ENCODE results near the gene TNFRSF9.

TNFRSF9 gene

DNA sequence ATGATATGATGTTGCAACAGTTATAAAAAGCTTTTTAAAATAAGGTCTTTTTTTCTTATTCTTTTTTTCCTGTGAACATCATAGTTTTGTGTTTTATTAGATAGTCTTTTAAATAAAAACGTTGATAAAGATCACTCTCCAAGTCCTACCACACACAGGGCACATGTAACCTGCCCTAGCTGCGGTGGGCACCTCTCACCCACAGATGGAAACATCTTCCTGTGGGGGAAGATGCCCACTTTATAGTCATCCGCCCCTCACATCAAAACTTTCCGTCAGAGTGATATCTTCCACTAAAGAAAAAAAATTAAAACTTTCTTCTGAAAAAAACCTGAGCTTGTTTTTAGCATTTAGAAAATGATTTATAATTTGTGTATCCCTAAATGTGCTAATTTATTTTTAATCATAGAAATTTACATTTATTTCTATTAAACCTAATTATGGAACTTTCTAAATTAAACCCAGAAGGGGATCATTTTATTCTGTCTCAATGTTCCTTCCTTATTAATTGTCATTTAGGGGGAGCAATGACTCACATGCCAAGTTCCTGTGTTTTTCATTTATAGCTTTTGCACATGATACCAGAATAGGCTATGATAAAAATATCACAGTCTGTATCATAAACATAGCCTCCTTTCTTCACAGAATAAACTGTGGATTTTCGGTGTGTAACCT is 24.7 kb downstream of the TNFRSF9 start:
- peak; percentile 46 to 55 for DNase-seq

DNA sequence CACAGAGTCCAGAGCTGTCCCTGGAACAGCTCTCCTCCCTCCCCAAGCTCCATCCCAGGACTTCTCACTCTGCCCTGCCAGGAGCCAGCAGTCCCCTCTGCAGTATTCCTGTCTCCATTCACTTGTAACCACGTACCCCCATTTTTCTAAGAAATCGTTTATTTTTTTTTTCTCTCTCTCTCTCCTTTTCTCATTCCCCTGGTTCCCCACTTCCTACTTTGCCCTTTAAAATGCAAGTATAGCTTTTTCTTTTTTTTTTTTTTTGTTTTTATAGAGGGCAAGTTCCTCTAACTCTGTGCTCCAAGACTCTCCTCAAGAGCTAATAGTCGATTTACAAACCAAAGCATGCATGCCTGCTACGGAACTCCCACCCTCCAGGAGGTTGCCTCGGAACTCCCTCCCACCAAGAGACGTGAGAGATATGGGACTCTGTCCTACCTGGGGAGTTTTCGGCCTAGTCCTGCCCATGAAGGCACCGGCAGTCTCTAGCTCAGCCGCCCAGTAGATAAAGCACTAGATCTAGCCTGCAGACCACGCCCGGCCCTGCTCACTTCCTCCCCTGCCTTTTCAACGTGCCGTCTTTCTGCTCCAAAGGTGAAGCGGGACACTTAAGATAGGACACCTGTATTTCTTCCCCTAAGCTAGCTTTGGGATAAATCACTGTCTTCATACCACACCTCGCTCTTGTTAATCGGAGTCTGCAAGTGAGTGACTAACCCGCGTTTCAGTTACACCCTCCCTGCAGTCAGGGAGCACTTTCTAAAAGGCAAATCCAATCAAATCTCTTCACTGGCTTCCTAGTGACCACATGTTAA is 27.7 kb downstream of the TNFRSF9 start:
- peak; percentile 9 to 27 for DNase-seq

DNA sequence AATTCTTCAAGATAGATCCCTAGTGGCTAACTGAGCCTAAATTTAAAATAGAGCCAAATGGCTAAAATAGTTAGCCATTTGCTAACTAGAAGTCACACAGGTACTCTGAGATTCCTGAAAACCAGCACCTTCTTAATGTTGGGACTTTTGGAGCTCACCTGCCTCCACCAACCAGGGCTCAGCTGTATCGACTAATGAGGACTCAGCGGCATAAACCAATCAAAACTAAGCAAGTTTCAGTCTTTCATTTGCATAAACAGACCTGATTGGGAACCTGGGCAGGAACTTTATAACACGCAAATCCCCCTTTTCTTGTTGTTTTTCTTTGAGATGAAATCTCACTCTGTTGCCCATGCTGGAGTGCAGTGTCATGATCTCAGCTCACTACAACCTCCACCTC is 28.5 kb downstream of the TNFRSF9 start:
- no peak for DNase-seq

DNA sequence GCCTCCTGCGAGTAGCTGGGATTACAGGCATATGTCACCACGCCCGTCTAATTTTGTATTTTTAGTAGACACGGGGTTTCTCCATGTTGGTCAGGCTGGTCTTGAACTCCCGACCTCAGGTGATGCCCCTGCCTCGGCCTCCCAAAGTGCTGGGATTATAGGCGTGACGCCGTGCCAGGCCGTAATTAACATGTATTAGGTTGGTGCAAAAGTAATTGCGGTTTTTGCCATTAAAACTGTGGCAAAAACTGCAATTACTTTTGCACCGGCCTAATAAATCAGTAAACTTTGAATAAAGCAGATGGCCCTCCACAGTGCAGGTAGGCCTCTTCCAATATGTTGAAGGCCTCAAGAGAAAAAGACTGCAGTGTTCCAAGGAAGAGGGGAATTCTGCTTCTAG is 35.4 kb downstream of the TNFRSF9 start:
- DNase-seq, result no peak

DNA sequence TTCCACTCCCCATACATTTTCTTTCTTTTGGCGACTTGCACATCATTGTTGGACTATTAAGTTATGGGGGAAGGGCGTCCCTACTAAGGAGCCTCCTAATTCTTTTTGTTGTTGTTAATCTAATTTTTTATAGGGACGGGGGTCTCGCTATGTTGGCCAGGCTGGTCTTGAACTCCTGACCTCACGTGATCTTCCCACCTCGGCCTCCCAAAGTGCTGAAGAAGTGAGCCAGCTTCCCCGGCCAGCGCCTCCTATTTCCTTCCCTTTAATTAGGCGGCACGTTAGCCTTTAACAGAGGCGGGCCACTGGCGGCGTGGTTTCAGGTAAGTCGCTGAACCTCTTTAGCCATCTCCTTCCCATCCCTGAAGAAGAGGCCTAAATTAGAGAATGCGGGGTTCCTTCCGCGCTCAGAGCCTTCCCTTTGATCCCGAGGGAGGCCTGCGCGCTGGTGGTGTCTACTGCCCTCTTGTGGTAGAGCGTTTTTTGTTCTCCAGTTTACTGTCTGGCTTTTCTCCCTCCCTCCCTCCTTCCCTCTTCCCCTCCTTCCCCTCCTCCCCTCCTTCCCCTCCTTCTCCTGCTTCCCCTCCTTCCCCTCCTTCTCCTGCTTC is 38.1 kb downstream of the TNFRSF9 start:
- peak; percentile 43 to 46 for DNase-seq

DNA sequence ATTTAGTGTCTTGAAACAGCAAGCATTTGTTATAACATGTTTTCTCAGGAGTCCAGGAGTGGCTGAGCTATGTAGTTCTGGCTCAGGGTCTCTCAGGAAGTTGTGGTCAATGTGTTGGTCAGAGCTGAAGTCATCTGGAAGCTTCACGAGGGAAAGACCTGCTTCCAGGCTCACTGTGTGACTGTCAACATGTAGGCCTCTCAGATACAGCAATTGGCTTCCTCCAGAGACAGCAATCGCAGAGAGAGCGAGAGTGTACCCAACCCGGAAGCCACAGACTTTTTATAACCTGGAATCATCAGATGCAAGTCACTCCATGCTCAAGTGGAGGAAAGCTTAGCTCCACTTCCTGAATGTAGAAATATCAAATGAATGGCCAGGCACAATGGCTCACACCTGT is 40.9 kb downstream of the TNFRSF9 start:
- no peak for DNase-seq

DNA sequence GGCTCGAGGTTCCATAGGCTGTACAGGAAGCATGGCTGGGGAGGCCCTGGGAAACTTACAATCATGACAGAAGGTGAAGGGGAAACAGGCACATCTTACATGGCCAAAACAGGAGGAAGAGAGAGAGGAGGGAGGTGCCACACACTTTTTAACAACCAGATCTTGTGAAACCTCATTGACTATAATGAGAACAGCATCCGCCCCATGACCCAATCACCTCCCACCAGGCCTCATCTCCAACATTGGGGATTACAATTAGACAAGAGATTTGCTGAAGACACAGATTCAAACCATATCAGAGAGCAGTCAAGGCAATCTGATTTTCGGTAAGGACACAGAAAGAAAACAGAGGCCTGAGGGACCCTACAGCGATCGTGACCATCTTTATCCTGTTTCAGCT is 41.7 kb downstream of the TNFRSF9 start:
- DNase-seq, result no peak

DNA sequence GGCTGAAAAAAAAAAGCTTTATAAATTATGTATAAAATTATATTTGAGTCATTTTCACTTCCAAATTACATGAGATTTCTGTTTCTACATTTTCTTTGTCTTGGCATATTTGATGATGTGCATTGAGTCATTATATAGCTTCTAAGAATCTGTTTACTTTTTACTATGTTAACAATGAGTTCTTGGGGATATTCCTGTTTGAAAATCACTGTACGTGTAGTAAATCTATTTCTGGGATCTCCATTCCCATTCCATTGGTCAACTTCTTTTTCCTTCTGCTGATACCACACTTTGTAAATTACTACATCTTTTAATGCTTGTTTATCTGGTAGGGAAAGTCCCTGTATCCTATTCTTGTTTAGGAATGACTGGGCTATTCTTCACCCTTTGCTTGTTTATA is 43.6 kb downstream of the TNFRSF9 start:
- DNase-seq, result no peak

DNA sequence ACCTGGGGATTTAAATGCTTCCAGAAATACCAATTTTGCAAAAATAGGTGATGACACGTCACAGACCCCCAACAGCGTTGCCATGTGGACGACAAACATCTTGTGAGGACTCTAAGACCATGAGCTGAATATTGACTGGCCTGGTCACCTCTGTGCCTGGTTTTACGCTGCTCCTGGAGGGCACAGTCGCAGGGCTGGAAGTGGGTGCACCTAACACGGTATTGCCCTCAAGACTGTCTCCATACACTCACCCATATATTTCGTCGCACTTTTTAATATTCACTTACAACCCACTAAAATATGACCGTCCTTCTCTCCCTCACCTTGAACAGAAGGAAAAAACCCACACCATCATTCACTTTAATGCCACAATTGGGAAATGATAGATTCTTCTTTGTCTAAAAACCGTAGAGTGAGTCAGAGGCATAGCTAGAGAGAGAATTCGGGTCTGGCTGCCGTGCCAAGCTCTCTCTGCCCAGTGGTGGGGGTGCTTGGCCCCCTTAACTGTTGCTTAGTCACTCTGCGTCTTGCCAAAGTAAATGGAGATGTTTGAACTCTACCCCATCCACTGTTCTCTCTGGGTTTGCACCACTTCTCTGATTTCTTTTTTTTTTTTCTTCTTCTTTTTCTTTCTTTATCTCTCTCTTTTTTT is 47.0 kb downstream of the TNFRSF9 start:
- DNase-seq, result no peak

DNA sequence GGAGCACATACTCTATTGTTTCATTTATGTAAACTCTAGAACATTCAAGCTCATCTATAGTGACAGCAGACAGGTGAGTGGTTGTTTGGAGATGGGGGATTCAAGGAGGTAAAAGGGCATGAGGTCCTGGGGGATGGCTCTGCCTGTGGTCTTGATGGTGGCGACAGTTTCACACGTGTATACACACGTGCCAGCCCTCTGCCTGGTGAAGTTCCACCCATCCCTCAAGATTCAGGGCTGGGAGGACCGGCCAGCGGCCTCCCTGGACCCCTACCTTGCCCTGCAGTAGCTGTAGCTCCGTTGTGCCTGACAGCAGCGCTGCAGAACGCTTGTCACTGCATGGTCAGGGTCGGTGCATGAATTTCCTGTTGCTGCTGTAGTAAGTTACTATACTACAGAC is 48.8 kb downstream of the TNFRSF9 start:
- no peak for DNase-seq

DNA sequence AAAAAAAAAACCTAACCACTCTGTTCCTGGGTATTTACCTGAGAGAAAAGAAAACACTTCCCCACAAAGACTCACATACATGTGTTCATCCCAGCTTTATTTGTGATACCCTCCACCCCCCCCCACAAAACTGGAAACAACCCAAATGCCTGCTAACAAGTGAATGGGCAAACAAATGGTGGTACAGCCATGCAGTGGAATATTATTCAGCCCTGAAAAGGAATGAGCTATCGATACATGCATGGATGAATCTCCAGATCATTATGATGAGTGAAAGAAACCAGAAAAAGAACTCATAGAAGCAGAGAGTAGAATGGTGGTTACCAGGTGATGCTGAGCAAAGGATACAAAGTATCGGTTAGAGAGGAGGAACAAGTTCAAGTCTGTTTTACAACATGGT is 49.8 kb downstream of the TNFRSF9 start:
- DNase-seq, result no peak

DNA sequence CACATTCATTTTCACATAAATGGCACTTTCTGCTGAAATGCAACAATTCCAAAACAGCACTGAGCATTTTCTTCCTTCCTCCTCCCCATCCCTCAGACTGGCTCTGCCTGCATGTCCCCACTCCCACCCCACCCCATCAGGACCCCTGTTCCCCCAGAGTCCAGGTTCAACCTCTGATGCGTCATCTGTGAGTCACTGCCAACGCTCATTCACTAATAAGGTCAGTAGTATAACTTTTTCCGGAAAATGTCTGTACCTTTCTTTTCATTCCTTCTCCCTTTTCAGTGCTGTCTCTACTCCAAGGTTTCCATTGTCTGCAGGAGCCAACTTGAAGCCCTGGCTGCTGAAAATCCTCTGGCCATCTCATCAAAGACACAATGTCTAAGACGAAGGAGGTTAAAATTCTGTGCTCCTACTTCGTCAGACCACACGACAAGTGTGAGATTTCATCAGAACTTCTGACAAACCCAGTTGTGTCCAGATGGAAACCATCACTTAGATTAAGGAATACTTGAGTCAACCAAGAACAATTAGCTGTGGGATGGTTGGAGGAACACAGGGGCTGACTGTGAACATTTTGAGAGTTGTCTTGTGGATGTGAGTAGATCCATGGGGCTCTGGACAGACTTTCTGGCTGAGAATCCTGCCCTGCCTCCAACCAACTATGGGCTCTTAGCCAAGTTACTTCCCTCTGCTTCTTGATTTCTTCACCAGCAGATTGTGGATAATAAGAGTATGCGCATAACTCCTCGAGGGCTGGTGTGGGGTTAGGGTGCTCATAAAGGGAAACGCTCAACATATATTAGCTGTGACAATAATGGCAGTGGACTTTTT is 52.2 kb downstream of the TNFRSF9 start:
- no peak for DNase-seq

DNA sequence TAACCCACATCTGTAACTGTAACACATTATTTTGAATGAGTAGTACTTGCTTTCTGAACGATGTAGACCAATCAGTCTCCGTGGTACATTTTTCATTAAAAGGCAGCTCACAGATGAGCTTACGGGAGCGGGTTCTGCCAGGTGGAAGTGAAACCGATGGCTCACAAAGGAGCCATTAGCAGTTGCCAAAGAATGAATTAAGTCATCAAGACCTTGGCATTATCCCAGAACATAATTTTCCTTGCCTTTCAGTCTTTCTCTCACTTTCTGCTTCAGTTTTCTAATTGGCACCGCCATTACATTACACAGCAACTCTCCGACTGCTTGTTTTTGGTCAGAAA is 54.3 kb downstream of the TNFRSF9 start:
- no peak for DNase-seq

DNA sequence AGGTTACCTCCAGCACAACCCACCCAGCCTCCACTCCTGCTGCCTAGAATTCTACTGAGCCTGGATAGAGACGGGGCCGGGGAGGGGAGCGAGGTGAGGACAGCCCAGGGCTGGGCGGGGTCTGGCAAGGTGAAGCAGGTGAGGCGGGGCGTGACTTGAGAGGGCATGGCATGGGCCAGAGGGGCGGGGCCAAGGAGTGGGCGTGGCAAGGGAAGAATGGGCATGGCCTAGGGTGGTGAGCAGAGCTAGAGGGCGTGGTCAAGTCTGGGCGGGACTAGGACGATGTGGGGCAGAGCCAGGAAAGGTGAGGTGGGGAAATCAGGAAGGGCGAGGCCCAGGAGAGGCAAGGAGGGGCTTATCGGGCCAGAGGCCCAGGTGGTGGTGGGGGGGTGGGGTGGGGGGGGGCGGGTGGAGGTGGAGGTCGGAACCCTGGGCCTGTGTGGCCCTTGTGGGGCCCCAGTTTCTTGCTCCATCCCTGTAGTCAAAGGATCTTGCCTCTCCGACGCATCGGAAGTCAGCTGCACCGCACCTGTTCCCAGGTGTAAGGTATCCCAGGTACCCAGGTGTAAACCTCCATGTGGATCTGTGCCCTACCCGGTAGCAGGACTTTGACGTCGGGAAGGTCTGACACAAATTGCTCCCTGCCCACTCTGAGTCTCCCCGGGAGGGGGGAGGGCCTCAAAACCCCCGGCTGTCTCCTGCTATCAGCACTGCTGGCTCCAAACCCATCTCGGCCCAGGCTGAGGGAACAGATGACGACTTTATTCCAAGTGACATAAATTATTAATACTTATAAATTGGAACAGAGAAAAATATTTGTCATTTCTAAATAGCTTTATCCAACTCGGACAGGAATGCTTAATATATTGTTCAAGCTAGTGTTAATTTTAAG is 54.9 kb downstream of the TNFRSF9 start:
- DNase-seq, result no peak

DNA sequence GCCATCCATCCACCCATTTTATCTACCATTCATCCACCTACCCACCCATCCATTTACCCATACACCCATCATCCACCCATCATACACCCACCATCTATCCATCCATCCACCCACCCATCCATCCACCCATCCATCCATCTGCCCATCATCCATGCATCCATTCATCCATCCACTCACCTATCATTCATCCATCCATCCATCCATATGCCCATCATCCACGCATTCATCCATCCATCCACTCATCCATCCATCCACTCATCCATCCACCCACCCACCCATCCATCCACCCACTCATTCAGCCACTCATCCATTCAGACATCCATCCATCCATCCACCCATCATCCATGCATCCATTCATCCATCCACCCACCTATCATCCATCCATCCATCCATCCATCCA is 55.9 kb downstream of the TNFRSF9 start:
- no peak for DNase-seq

DNA sequence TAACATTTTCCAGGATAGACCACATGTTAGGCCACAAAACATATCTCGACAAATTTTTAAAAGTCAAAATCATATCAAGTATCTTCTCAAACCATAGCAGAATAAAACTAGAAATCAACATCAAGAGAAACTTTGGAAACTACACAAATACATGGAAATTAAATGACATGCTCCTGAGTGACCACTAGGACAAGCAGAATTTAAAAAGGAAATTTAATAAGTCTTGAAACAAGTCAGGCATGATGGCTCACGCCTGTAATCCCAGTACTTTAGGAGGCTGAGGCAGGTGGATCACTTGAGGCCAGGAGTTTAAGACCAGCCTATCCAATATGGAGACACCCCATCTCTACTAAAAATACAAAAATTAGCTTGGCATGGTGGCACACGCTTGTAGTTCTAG is 61.4 kb downstream of the TNFRSF9 start:
- DNase-seq, result no peak

DNA sequence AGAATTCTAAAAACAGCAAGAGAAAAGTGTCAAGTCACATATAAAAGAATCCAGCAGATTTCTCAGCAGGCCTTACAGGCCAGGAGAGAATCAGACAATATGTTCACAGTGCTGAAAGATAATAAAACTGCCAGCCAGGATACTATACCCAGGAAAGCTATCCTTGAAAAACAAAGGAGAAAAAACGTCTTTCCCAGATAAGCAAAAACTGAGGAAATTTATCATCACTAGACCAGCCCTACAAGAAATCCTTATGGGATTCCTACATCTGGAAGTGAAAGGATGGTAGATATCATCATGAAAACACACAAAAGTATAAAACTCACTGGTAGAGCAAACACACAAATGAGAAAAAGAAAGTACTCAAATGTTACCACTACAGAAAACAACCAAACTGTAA is 62.6 kb downstream of the TNFRSF9 start:
- DNase-seq, result no peak

DNA sequence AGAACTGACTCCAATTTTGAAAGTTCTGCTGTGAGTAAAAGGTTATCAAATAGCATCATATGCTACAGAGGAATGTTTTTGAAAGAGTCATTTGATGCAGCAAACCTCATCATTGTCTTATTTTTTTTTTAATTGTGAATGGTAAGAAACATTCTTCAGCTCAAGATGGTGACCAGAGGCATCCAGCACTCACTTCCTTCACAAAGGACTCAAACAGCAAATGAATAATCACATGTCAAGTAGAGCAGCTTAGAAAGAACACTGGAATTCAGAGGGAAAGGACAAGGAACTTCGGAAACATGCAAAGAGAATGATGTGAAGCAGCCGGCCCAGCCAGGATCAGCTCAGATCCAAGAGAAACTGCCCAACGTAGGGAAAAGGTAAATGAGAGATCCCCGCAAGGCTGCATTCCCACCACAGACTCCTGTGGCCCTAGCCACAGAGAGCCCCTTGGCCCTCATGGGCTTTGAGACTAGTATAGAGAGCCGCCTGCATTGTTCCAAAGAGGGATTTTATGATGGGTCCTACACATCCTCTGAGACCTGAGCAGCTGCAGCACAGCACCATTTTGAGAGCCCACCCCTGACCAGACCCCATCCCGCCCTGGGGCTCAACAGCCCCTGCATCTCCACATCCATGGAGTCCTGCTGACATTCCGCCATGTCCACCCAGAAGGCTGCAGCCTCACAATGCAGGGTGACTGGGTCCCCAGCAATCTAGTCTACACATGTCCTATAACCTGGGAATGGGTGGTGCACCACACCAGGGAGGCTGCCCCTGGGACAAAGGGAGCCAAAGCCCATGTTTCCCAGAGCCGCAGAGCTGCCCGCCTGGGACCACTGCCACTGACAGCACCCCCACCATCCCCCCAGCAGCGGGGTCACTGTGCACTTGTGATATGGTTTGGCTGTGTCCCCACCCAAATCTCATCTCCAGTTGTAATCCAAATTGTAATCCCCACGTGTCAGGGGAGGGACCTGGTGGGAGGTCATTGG is 66.5 kb downstream of the TNFRSF9 start:
- no peak for DNase-seq

DNA sequence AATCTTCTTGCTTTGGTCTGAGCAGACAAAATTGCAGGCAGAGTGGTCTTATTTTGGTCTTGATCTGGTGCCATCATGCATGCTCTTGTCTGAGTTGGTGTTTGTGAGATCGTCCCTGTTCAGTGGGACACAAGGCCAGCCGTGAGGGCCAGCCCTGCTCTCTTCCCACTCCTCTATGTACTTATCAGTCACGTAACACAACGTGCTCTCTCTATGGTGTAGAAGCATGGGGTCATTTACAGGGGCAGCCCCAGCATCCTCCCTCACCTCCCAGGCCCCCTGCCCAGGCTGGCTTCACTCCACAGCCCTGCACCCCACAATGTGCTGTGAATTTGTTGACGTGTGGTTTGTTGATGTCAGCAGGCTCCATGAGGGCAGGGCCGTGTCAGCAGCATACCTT is 69.5 kb downstream of the TNFRSF9 start:
- DNase-seq, result no peak

DNA sequence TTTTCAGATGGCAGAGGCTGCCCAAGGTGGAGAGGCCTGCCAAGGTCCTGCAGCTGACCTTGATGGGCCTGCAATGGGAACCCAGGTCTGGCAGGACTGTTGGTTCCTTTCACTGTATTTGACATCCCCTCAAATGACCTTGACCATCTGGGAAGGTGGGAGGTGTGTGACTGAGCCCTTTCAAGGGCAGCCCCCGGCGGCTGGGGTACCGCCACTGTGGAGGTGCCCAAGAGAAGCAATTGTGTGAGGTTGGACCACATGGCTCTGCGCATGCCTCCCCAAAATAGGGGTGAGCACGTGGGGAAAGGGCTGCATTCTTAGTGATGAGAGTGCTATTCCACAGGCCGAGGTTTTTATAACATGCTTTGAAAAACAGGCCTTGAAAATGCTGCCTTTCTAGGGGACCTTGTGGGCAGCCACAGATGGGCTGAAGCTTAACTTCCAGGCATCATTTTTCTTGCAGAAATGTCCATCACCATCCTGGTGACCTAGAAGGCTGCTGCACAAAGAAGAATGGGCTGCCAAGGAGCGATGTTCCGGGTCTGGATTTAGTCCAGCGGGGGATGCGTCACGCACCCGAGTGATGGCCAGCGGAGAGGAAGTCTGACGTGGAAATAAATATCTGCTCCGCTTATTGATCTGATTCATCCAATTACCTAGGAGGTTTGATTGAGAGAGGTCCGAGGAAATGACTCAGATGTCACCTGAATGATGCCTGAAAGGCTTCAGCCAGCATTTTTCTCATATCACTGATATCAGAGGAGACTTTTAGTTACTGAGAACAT is 71.3 kb downstream of the TNFRSF9 start:
- no peak for DNase-seq

Measured in activated CD4-positive, alpha-beta T cell treated with anti-CD3 and anti-CD28 coated beads, Interleukin-2, amount 50 U/mL, for 4 hours (primary cell).